ENCODE data around the gene NLRP8.
"Not testable (repeated sequence)": the region's sequence is repeated elsewhere in the genome, so short reads cannot be mapped to it uniquely, and the experiment has no call there.

Gene NLRP8

GRCh38 chr19:55947532-55947931 is at the start of gene NLRP8:
Gene NLRP8 (plus strand): TSS chr19:55947832.
- in situ Hi-C loops (cut with HindIII; ENCODE audit: low sequenced_read_pairs) = no loop called here

GRCh38 chr19:55898911-55899310 is 48.7 kb upstream of the NLRP8 start:
- in situ Hi-C loops (cut with HindIII; ENCODE audit: low sequenced_read_pairs) = no loop called here

GRCh38 chr19:55901369-55902079 is 46.1 kb upstream of the NLRP8 start:
- in situ Hi-C loops (cut with HindIII; ENCODE audit: low sequenced_read_pairs) = no loop called here

- in situ Hi-C loops (cut with HindIII; ENCODE audit: low sequenced_read_pairs) = no loop called here
These were observed 45.4 kb upstream of the NLRP8 start for GRCh38 chr19:55902080-55902751.

- in situ Hi-C loops (cut with HindIII; ENCODE audit: low sequenced_read_pairs) = no loop called here
These were observed 40.3 kb upstream of the NLRP8 start for GRCh38 chr19:55907286-55907685.

GRCh38 chr19:55907746-55908145 is 39.9 kb upstream of the NLRP8 start:
- in situ Hi-C loops (cut with HindIII; ENCODE audit: low sequenced_read_pairs) = no loop called here

GRCh38 chr19:55909801-55910200 is 37.8 kb upstream of the NLRP8 start:
- in situ Hi-C loops (cut with HindIII; ENCODE audit: low sequenced_read_pairs) = no loop called here

- in situ Hi-C loops (cut with HindIII; ENCODE audit: low sequenced_read_pairs) = no loop called here
These were observed 34.7 kb upstream of the NLRP8 start for GRCh38 chr19:55912916-55913315.

- in situ Hi-C loops (cut with HindIII; ENCODE audit: low sequenced_read_pairs) = no loop called here
These were observed 33.9 kb upstream of the NLRP8 start for GRCh38 chr19:55913643-55914268.

- in situ Hi-C loops (cut with HindIII; ENCODE audit: low sequenced_read_pairs) = no loop called here
These were observed 24.1 kb upstream of the NLRP8 start for GRCh38 chr19:55923556-55923955.

- in situ Hi-C loops (cut with HindIII; ENCODE audit: low sequenced_read_pairs) = no loop called here
These were observed 19.6 kb upstream of the NLRP8 start for GRCh38 chr19:55927991-55928390.

GRCh38 chr19:55929258-55929657 is 18.4 kb upstream of the NLRP8 start:
- in situ Hi-C loops (cut with HindIII; ENCODE audit: low sequenced_read_pairs) = not testable (repeated sequence)

- in situ Hi-C loops (cut with HindIII; ENCODE audit: low sequenced_read_pairs) = no loop called here
These were observed 16.6 kb upstream of the NLRP8 start for GRCh38 chr19:55930996-55931515.

GRCh38 chr19:55931936-55932386 is 15.7 kb upstream of the NLRP8 start, which contains the start of gene NLRP13:
Gene NLRP13 (minus strand): TSS chr19:55932336. CDS start chr19:55932311, 25 bp downstream.
- in situ Hi-C loops (cut with HindIII; ENCODE audit: low sequenced_read_pairs) = no loop called here

GRCh38 chr19:55935206-55935605 is 12.4 kb upstream of the NLRP8 start:
- in situ Hi-C loops (cut with HindIII; ENCODE audit: low sequenced_read_pairs) = no loop called here

GRCh38 chr19:55939206-55939605 is 8.4 kb upstream of the NLRP8 start:
- in situ Hi-C loops (cut with HindIII; ENCODE audit: low sequenced_read_pairs) = no loop called here

- in situ Hi-C loops (cut with HindIII; ENCODE audit: low sequenced_read_pairs) = no loop called here
These were observed 7.3 kb upstream of the NLRP8 start for GRCh38 chr19:55940306-55940705.

GRCh38 chr19:55950566-55950965 is 2.9 kb downstream of the NLRP8 start:
- in situ Hi-C loops (cut with HindIII; ENCODE audit: low sequenced_read_pairs) = not testable (repeated sequence)

- in situ Hi-C loops (cut with HindIII; ENCODE audit: low sequenced_read_pairs) = no loop called here
These were observed 8.8 kb downstream of the NLRP8 start for GRCh38 chr19:55956431-55956830.

GRCh38 chr19:55958356-55958755 is 10.7 kb downstream of the NLRP8 start:
- in situ Hi-C loops (cut with HindIII; ENCODE audit: low sequenced_read_pairs) = no loop called here

GRCh38 chr19:55959996-55960675 is 12.5 kb downstream of the NLRP8 start:
- in situ Hi-C loops (cut with HindIII; ENCODE audit: low sequenced_read_pairs) = no loop called here
